NCI-H2227 (cell line): Measurements from ENCODE around the gene CXCR3.
"Not testable (repeated sequence)": the region's sequence is repeated elsewhere in the genome, so short reads cannot be mapped to it uniquely, and the experiment has no call there.

Source experiments
- DNase-seq: peaks from one replicate; lab custom pipeline; 2025; ENCODE audit not compliant: unreplicated experiment; lab: John Stamatoyannopoulos, UW

Gene CXCR3

GRCh38 chrX:71611736-71612135 is 6.6 kb downstream of the CXCR3 start:
- DNase-seq: not testable (repeated sequence)

- DNase-seq: no peak
Observed at GRCh38 chrX:71609095-71609750, 9.1 kb downstream of the CXCR3 start.

DNA sequence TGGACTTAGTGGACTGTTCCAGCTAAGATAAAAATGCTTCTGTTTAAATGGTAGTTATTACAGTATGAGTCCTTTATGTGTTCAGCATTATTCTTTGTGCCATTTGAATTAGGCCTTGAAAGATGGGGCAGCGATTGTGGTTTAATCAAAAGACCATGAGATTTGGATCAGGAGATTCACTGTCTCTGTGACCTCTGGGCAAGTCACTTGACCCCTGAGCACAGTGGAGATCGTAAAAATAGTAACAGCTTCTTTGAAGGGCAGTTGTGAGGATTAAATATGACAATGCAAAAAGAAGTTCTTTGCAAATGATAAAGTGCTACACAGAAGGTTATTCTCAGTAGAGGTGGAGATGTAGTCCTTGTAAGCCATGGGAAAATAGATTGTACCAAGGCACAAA is 10.8 kb downstream of the CXCR3 start:
- DNase-seq: no peak

- no peak for DNase-seq
Observed at GRCh38 chrX:71606536-71607216, 11.6 kb downstream of the CXCR3 start.

- no peak for DNase-seq
Observed at GRCh38 chrX:71604796-71605568, 13.3 kb downstream of the CXCR3 start.

DNA sequence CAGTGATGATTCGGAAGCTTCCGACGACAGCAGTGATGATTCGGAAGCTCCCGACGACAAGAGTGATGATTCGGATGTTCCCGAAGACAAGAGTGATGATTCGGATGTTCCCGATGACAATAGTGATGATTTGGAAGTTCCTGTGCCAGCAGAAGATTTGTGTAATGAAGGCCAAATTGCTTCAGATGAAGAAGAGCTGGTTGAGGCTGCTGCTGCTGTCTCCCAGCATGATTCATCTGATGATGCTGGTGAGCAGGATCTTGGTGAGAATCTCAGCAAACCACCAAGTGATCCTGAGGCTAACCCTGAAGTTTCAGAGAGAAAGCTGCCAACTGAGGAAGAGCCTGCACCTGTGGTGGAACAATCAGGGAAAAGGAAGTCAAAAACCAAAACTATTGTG is 14.2 kb downstream of the CXCR3 start:
- DNase-seq: no peak

GRCh38 chrX:71603618-71604017 is 14.7 kb downstream of the CXCR3 start:
- DNase-seq: no peak

DNA sequence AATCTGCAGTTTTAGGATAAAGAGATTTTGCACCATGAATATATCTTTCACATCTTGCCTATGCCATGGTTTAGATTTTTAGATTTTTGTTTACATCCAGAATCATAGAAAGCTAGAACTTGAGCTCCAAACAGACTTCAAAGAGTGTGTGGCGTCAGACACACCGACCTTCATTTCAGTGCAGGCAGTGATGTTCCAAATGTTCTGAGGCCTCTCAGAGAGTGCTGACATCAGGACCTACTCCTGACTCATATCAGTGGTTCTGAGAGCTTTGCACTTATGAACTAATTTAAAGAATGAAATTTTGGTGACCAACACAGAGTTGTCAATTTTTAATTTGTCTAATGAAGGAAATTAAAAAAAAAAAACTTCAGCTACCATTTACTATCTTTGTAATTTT is 18.3 kb downstream of the CXCR3 start:
- no peak for DNase-seq

DNA sequence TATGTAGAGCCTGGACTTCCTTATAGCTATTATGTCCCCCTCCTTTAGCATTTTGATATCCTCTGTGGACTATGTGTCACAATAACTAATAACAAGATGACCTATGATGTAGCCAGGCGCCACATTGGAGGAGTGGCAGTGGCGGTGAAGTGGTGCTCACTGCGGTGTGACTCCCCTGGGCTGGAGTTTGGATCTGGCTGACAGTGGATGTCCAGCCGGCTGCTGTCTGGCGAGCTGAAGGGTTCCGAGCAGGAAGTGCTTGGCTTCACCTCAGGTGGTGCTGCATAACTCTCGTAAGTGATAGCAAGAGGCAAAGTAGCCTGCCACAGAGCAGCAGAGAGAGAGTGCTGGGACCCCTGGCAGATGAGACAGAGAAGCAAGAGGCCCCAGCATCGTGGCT is 25.1 kb downstream of the CXCR3 start:
- DNase-seq: not testable (repeated sequence)

DNA sequence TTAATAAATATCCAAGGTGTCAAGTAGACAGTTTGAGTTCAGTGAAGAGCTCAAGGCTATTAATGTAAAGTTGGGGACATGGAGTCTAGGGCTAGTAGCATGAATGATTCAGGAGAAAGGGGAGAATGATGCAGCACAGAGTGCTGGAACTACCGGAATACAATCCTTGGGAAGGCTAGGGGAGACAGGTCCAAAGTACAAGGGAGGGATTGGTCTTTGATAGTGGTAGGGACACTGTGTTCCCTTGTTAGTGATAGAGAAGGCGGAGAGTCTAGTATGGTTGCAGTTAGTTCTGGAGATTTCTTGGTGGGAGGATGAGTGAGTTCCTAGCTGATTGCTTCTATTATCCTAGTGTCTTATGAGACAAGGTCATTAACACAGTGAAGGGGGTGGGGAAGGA is 31.4 kb downstream of the CXCR3 start:
- no peak for DNase-seq

DNA sequence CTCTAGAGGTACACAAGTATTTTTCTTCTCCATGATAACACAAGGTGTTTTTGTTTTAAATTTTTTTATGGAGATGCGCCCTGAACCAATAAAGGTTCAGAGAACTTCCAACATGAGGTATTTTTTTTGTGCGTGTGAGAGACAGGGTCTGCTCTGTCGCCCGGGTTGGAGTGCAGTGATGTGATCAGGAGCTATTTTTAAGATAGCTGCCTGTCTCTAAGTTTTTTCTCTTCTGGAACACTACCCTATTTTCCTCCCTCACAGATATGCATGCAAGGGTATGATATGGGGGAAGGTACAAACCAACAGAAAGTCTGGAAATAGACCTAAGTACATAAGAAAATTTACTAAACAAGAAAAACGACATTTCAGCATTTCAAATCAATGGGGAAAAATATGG is 37.1 kb downstream of the CXCR3 start:
- no peak for DNase-seq

DNA sequence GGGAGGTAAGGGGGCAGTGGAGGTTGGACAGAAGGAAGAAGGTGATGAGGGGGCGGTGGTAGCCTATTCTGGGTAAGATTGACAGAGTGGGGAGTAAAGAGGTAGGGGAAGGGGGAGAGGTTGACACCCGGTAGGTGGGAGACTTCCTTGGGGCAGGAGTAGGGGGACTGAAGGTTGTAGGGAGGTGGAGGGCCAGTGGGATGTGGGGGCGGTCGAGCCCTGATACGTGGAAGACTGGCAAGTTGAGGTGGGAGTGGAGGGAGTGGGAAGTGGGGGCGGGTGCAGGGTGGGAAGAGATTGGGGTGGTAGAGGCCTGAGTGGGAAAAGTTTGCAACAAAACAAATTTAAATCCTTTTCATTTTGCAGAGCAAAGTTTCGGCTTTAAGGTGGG is 38.3 kb downstream of the CXCR3 start:
- DNase-seq: no peak

DNA sequence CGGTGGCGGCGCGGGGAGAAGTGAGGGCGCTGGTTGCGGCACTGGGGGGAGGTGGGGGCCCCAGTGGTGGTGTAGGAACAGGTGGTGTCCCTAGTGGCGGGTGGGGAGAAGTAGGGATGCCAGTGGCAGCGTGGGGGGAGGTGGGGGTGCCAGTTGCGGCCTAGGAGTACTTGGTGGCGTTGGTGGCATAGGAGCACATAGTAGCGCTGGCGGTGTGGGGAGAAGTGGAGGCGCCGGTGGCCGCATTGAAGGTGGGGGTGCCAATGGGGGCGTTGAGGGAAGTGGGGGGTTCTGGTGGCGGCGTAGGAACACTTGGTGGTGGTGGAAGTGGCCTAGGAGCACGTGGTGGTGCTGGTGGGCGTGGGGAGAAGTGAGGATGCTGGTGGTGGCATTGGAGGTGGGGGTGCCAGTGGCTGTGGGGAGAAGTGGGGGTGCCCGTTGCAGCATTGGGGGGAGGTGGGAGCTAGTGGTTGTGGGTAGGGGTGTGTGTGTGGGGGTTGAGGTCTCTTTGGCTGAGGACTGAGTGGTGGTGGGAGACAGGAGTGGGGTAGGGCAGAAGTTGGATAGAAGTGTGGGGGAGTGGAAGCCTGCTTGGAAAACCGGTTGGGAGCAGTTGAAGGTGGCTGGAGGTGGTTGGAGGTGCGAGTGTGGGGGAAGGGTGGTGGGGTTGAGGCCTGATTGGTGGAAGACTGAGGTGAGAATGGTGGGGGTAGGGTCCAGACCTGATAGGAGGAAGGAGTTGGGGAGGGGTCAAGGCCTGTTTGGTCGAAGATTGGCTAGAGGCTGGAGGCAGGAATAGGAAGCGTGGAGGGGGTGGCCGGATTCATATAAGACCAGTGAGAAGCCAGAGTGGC is 38.9 kb downstream of the CXCR3 start:
- no peak for DNase-seq

DNA sequence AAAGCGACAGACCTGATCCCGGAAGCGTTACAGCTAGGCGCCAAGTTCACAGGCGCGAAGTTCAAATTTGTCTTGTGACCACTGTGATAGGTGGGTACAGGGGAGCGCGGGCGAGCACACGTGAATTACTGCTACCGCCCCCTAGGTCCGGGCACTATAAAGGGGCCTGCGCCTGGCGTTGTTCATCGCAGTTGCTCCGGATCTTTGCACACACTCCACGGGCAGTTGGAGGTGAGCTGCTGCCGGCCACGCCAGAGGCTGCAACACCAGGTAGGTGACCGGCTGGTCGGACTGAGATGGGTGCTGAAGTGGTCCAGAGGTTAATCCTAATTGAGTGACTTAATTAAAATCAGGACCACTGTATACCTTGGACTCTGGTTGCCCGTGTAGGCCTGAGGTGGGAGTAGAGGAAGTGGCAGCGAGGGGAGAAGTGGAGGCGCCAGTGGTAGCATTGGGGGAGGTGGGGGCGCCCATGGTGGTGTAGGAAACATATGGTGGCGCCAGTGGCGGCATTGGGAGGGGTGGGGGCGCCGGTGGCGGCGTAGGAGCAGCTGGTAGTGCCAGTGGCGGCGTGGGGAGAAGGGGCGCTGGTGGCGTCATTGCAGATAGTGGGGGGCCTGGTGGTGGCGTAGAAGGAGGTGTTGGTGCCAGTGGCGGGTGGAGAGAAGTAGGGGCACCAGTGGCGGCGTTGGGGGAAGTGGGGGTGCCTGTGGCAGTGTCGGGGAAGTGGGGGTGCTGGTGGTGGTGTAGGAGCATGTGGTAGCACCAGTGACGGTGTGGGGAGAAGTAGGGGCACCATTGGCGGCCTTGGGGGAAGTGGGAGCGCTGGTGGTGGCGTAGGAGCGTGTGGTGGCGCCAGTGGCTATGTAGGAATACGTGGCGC is 39.8 kb downstream of the CXCR3 start, which contains the start of gene GCNA:
Gene GCNA (plus strand): TSS at position 185 of the 883 bp plus-strand sequence. CDS start 2,385 bp downstream, outside the sequence.
- DNase-seq: no peak

GRCh38 chrX:71577682-71578081 is 40.6 kb downstream of the CXCR3 start:
- no peak for DNase-seq

GRCh38 chrX:71573590-71573989 is 44.7 kb downstream of the CXCR3 start:
- no peak for DNase-seq

GRCh38 chrX:71571390-71571789 is 46.9 kb downstream of the CXCR3 start:
- DNase-seq: not testable (repeated sequence)
